GM19025 (cell line): ENCODE results near the gene SLC9A9.

Experiments
- ATAC-seq: cut with Tn5 transposase; IDR thresholded peaks from one replicate; pipeline ENCODE4 v1.9.1; 2021; ENCODE audit warnings: mild to moderate bottlenecking, low read depth, moderate library complexity; ENCODE audit not compliant: unreplicated experiment

The SLC9A9 gene

DNA sequence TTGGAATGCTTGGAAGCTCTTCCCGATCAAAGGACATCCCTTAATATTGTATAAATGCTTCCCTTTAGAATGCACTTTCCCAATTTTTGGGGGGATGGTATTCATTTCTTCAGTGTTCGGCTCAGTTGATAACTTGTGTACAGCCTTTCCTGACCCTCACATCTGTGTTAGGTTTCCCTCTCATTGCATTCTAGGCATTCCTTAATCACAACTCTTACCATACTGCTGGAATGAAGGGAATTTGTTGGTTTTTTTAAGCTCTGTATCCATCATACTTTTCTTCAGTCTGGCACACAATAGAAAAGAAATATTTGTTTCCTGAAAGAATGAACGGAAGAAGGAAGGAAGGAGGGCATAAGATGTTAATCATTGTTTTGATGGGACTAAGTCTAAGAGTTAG is 609.2 kb downstream of the SLC9A9 start:
- no peak for ATAC-seq

DNA sequence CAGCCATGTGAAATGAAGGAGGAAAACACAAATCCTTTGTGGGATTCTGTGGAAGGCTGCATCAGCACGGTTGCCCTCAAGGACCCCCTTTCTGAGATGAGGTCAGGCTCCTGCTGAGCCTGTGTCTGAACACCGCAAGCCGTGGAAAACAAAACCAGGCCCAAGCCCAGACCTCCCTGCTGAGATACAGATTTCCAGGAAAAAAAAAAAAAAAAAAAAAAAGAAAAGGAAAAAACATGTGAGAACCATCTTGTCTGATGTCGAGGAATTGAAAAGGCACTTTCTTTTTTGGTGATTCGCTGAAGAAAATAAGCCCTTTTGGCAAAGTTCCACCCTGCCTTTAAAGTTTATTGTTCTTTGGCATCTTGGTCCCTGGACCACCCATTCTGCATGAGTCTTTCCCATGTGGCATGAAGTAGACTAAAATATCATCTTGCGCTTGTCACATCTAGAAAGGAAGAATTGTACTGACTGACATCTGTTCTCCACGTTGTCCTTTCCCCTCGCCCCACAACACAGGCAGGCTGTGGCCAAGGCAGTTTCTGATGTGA is 611.1 kb downstream of the SLC9A9 start:
- ATAC-seq: no peak

DNA sequence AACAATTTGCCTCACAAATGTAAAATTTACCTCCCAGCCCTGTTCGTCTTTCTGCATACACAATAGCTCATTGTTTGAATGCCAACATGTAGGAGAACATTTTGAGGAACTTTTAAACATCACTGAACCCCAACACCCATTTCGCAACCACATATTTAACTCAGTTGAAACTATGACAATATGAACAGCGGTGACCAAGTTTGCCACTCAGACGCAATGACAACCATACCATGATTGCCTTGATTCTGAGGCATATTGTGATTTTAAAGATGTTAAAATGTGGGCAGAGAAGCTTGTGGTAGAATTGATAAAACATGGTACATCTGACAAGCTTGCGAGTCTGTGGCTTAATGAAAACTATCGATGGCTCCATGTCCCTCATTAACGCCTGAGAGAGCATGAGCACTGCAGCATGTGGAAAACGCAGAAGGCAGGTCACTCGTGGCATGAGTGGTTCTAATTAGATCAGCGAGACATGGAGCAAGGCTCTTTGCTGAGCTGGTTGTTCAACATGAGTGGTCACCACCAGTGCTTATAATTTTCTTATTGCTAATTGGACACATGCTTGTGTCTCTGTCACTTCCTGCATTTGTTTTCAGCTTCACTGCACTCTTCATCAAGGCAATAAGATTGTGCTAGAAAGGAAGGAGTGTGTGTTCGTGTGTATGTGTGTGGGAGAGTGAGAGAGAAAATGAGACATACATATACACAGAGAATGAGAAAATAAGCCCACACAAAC is 611.9 kb downstream of the SLC9A9 start:
- no peak for ATAC-seq

DNA sequence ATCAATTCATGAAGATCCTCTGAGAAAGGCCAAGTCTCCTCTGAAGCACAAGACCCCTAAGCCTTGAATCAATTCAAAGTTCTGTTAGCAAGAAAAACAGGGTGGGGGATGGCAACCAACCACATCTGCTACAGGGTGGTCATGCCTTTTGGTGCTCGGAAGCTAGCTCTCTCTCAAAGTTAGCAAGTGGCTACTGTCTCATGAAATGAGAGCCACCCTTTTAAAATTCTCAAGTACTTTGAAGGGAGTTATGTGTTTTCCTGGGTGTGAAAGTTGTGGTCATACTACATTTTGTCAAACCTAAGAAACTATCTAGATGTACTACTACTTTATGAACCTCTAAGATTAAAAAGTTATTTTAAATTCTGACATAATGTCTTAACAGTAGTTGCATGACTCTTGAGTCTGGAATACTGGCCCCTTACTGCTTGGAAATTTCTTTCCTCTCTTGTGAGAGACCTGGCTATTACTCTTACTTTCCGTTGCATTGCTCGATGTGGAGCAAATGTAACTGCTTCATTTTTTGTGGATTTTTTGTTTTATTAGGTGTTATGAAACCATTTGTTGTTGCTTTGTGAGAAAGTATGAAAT is 612.6 kb downstream of the SLC9A9 start:
- ATAC-seq: no peak

DNA sequence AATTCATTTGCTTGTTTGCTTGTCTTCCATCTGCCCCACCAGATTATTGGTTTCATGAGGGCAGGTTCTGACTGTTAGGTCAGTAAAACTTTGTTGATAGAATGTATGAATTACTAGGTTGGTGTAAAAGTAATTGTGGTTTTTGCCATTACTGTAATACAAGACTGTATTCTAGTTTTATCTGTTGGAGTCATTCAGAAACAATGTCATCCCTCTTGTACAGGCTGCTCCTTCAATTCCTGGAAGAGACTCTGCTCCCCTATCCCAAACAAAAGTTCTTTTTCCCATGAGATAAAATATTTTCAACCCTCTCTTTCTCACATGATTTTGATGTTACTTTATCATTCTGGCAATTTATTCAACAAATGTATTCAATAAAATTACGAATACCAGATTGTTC is 613.7 kb downstream of the SLC9A9 start:
- ATAC-seq: no peak

DNA sequence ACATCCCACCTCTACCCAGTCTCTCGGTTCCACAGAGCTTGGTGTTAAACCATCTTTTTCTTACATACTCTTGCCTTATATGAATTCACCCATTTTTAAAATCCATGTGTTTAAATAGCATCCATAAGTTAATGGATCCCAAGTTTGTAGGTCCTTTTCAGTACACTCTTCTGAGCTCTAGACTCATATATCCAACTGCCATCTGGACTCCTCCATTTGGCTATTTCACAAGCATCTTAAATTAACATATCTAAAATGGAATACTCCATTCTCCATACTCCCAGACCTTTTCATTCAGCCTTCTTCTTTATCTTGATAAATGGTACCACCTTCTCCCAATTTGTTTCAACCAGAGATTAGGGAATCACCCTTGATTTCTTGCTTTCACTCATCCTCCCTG is 615.3 kb downstream of the SLC9A9 start:
- no peak for ATAC-seq

DNA sequence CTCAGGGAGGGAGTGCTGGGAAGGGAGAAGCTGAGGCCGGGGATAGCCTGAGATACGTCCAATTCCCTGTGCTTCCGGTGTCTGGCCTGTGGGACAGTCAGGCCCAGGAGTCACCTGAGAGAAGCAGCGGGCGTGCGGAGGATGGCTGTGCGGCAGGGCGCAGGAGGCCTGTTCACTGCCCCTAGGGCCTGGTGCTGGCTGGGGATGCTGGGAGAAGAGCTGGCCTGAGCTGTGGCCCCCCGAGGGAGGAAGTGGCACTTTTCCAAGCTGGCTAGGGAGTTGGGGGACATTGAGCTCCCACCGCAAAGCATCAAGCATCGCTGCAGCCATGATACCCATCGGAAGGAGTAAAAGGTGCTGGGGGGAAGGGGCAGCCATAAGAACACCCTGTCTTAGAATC is 619.9 kb downstream of the SLC9A9 start:
- ATAC-seq: no peak

DNA sequence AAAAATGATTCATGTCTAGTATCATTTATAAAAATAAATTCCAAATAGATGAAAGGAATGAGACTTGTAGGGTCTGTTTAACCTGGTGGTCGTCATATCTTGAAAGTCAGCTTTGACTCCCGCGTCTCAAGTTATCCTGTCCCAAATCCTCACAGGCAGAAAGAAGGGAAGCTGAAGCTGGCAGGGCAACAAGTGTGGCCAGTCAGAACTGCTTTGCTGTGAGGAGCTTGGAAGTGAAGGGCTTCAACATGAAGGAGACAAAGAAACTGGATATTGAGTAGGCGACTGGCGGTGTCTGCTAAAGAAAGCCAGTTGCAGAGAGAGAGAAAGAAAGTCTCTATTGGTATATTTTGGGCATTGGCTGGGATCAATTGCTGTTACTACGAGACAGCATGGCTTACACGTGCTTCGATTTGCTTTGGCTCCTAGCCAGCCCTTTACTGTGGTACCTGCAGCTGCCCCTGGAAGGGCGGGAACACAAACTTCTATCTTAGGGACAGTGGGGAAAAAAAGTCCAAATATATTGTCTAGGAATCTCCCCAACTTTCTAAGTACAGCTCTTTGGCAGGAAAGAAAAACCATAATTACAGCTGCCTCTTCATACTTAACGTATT is 621.5 kb downstream of the SLC9A9 start:
- ATAC-seq: no peak

DNA sequence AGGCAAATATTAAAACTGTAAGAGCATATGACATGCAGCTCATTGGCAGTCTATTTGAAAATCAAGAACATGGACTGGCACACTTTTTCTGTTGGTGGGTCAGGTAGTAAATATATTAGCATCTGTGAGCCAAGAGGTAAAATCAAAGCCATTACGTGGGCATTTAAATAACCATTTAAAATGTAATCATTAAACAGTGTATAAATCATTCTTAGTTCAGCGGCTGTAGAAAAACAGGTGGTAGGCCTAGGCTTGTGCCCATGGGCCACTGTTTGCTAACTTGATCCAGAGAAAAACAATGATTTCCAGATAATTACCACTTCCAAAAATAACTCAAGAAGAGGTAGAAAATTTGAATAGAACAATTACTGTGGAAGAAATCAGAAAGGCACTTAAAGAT is 623.6 kb downstream of the SLC9A9 start:
- no peak for ATAC-seq

DNA sequence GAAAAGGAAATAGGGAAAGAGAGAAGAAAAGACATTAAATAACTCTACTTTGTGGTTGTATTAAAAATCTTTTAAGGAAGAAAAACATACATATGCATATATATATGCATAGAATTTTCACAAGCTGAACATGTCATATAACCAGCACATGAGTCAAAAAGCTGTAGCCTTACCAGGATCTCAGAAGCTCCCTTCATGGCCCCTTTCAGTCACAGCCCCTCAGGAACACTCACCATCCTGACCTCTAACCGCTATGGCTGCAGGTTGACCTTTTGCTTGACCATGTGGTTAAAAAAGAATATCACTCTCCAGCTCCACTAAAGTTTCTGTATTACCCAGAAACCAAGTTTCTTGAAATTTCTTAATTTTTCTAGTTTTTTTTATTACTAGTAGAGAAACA is 625.3 kb downstream of the SLC9A9 start:
- ATAC-seq: no peak

DNA sequence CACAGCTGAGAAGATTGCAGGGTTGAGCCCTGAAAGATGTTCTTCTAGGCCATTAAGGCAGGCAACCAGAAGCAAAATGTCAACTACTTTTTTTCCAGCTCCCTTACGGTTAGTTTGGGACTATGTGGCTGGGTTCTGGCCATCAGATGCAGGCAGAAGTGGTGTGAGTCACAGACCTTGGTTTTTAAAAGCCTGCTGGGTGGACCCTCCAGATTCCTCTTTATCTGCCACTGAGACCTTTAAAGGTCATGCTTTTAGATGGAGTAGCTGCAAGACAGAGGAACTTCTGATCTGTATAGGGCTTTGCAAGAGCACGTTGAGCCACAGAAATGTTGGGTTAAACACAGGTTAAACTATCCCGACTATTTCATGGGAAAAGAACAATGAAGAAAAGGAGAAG is 625.8 kb downstream of the SLC9A9 start:
- ATAC-seq: no peak

DNA sequence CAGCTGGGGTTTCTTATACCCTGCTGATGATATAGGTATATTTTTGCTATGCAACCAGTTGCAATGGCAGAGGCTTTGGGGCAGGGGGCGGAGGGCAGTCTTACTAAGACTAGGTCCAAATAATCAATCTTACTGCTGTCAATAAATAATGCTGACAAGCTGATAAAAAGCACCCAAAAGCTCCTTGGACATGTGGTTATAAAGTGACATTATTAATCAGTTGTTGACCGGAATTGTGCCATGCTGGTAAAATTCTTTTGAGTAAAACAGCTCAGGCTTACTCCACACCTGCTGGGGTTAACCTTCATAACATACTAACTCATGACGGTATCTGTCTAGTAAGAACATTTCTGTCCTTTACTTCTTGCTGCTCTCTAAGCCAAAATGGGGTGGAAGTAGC is 626.8 kb downstream of the SLC9A9 start:
- no peak for ATAC-seq

DNA sequence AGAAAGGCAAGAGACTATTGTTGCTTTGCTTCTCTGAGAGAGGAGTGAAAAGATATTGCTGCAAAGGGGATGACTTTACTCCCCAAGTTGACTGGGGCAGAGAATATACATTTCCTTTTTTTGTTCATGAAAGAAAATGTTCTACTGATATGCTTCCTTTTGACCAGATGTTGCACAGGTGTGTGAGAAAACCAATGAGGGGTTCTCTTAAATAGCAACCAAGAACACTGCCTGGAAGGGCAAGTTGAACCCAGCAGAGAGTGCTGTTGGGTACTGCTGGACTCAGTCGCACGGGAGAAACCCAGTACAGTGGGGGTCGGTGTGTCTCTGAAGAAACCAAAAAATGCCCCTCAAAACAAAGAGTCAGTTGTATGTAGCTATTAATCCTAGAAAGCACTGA is 627.5 kb downstream of the SLC9A9 start:
- ATAC-seq: no peak

DNA sequence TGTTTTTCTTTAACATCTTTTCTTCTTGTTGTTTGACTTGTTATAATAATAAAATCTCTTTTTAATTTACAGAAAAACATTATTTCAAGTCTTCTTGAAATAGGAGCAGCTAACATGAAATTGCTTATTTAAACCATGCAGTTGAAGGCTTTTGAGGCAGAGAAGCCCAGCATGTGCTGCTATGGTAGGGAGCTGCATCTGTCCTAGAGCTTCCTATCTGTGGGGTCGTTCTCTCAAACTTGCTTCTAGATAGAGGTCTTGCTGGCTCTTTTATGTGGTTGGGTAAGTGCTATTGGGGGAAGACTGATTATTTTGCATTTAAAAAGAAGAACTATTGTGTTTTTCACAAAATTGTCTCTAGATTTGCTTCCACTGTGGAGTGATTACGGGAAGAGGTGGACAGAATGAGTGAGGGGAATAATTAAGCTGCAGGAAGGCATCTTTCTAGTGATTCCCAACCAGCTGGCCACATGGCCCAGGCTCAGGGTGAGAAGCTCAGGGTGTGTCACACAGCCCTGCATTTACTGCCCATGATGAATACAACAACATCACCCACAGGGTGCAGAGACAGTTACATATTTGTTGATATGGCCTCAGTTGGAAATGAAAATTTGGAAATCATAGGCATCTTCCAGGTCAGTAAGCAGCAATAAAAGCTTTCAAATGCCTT is 630.0 kb downstream of the SLC9A9 start:
- no peak for ATAC-seq

DNA sequence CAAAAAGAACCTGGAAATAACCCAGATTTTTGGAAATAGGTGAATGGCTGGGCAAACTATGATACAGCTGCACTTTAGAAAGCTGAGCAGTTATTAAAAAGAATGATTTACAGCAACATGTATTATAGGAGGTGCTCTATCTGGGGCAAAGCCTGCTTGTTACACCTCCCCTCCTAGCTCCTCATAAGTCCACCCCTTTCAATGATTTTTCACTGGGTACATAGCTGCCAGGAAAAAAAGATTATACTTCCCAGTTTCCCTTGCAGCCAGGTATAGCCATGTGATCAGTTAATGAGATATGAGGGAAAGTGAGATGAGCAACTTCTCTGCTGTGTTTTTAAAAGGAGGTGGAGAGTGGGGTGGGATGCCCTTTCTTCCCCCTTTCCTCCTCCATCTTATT is 631.0 kb downstream of the SLC9A9 start:
- no peak for ATAC-seq

DNA sequence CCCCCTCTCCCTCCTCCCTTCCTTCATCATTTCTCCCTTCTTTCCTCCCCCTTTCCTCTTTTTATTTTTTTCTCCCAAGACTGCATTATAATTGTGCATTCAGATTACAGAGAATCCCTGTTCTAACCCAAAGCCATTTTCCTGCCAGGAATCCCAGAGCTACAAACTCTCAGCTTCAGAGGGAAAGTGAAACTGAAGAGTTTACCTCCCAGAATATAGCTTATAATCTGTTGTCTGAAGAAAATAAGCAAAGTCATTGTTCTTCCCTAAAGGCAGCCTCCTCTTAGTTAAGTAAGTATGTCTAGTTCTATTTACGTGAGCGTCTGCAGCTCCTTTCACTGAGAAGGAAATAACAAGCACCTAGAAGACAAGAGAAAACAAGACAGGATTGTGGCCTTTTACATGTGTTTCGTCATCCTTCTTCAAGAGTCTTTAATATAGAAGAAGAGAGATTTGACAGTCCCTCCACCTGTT is 631.5 kb downstream of the SLC9A9 start:
- no peak for ATAC-seq
